Central memory CD8-positive, alpha-beta T cell (primary cell): Measurements from ENCODE around the gene FAM98B.

Source experiments
- ATAC-seq: fragments of 150-1000 bp; cut with Tn5 transposase; replicated peaks from 2 replicates; pipeline ENCODE4 v1.10.0; 2022; ENCODE audit warnings: mild to moderate bottlenecking, moderate FRiP score, moderate number of reproducible peaks; ENCODE audit not compliant: poor library complexity, severe bottlenecking; ENCODE audit errors: extremely low read depth
- DNase-seq, 2 donors: peaks; one replicate each; pipeline ENCODE4 v3.0.0; 2021; ENCODE audit warnings: low spot score in 2 of 2
- H3K27ac Mint-ChIP-seq: one replicate; pipeline ENCODE4 v1.8.0; 2022; ENCODE audit warnings: low read depth, mild to moderate bottlenecking, moderate library complexity, mixed read lengths
- H3K27me3 Mint-ChIP-seq: one replicate; pipeline ENCODE4 v1.8.0; 2022; ENCODE audit warnings: mixed read lengths
- H3K36me3 Mint-ChIP-seq: one replicate; pipeline ENCODE4 v1.8.0; 2022; ENCODE audit warnings: mild to moderate bottlenecking, moderate library complexity, mixed read lengths; ENCODE audit not compliant: insufficient read depth
- H3K4me1 Mint-ChIP-seq: one replicate; pipeline ENCODE4 v1.8.0; 2022; ENCODE audit warnings: mixed read lengths
- H3K4me3 Mint-ChIP-seq: one replicate; pipeline ENCODE4 v1.8.0; 2022; ENCODE audit warnings: mild to moderate bottlenecking, moderate library complexity, mixed read lengths
- H3K9me3 Mint-ChIP-seq: one replicate; pipeline ENCODE4 v1.8.0; 2022; ENCODE audit warnings: mixed read lengths

The FAM98B gene

DNA sequence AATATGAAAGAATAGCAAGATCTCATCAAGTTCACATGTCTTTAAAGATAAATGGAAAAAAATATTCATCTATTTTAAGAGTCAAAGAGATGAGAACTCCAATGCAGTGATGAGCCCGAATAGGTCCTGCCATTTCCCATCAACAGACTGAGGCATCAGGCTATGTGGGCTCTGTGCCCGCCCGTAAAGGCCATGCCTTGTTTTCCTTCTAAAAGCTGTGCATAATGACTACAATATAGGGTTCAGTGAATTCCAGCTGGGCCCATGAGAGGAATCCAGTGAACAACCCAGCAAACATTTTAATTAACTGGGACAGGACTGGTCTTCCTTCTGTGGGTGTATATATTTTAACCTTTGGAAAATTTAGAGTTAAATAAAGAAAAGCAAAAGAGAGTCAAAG lies 66.1 kb downstream of the FAM98B start:
- H3K4me1 Mint-ChIP-seq, result peaks cover 53% of the 10 kb centered on the region
- peak overlapping the region; percentile 73 for H3K27ac Mint-ChIP-seq
- ATAC-seq, result no peak
- peaks cover 71% of the 10 kb centered on the region for H3K36me3 Mint-ChIP-seq
- H3K9me3 Mint-ChIP-seq, result no peaks in the 10 kb centered on the region
- no peak for DNase-seq
- no peak overlapping the region for H3K4me3 Mint-ChIP-seq
- H3K27me3 Mint-ChIP-seq, result no peaks in the 10 kb centered on the region

GRCh38 chr15:38521316-38521715 lies 67.4 kb downstream of the FAM98B start:
- Mint-ChIP-seq H3K27ac (peak overlapping the region; percentile 83), H3K9me3 (no peaks in the 10 kb centered on the region), H3K4me1 (peaks cover 60% of the 10 kb centered on the region), H3K4me3 (no peak overlapping the region), H3K36me3 (peaks cover 67% of the 10 kb centered on the region), H3K27me3 (no peaks in the 10 kb centered on the region)
- DNase-seq (no peak), ATAC-seq (no peak)

DNA sequence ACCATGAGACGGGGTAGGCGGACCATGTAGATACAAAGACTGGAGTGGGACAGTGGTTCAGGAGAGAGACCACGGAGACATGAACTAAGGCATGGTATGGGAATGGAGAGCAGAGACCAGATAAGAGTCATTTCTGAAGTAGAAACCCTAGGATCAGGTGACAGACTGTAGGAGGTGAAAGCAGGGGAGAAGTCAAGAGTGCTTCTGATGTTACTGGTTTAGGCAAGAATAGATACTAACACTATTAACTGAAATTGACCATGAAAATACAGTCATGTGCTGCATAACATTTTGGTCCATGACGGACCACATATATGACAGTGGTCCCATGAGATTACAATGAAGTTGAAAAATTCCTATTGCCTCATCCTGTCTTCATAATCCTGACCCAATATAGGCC lies 69.0 kb downstream of the FAM98B start:
- H3K27ac Mint-ChIP-seq, result peak overlapping the region; percentile 83
- ATAC-seq (no peak), DNase-seq (no peak)
- peaks cover 55% of the 10 kb centered on the region for H3K36me3 Mint-ChIP-seq
- no peak overlapping the region for H3K4me3 Mint-ChIP-seq
- peaks cover 67% of the 10 kb centered on the region for H3K4me1 Mint-ChIP-seq
- no peaks in the 10 kb centered on the region for H3K9me3 Mint-ChIP-seq
- no peaks in the 10 kb centered on the region for H3K27me3 Mint-ChIP-seq

DNA sequence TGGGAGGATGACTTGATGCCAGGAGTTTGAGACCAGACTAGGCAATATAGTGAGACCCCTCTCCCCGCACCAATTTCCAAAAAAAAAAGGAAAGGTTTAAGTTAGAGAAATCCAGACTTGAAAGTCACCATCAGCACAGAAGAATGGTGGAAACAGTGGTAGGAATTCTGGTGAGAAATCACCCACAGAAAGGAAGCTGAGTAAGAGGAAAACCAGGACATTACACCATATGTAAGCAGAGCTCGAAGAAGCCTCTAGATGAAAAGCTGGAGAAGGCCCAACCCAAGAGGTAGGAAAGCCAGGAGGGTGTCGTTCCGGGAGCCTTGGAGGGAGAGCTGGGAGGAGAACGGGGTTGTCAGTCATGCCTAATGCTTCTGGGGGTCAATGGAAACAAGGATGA lies 70.2 kb downstream of the FAM98B start:
- DNase-seq (no peak), ATAC-seq (no peak)
- H3K4me3 Mint-ChIP-seq, result no peak overlapping the region
- peaks cover 72% of the 10 kb centered on the region for H3K4me1 Mint-ChIP-seq
- H3K27me3 Mint-ChIP-seq, result no peaks in the 10 kb centered on the region
- H3K9me3 Mint-ChIP-seq, result no peaks in the 10 kb centered on the region
- H3K36me3 Mint-ChIP-seq, result peaks cover 60% of the 10 kb centered on the region
- H3K27ac Mint-ChIP-seq, result peak overlapping the region; percentile 79

DNA sequence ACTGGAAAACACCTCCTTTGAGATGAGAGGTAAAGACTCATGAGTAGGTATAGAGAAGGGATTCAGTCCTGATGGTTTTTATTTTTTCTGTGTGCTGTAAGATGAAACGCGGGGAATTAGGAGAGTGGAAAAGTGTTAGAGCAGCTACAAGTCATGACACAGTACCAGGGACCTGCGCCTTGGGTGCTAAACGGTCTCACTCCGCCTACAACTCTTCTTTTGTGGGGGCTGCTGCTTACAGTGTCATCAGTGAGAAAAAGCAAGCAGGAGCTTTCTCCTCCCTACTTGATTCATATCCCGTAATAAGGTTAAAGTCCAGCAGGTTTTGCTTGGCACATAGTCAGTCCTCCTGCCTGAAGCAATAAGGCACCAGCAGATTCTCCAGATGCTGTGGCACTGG lies 71.6 kb downstream of the FAM98B start:
- Mint-ChIP-seq H3K36me3 (peaks cover 60% of the 10 kb centered on the region), H3K4me1 (peaks cover 84% of the 10 kb centered on the region), H3K9me3 (no peaks in the 10 kb centered on the region), H3K4me3 (no peak overlapping the region), H3K27ac (peak overlapping the region; percentile 79), H3K27me3 (no peaks in the 10 kb centered on the region)
- no peak for ATAC-seq
- DNase-seq, result no peak

- ATAC-seq (no peak), DNase-seq (no peak)
- H3K36me3 Mint-ChIP-seq, result peaks cover 62% of the 10 kb centered on the region
- H3K9me3 Mint-ChIP-seq, result no peaks in the 10 kb centered on the region
- H3K27me3 Mint-ChIP-seq, result no peaks in the 10 kb centered on the region
- peak overlapping the region; percentile 79 for H3K27ac Mint-ChIP-seq
- peaks cover 89% of the 10 kb centered on the region for H3K4me1 Mint-ChIP-seq
- no peak overlapping the region for H3K4me3 Mint-ChIP-seq
Observed at GRCh38 chr15:38526158-38526557, 72.2 kb downstream of the FAM98B start.

GRCh38 chr15:38528294-38528693 lies 74.4 kb downstream of the FAM98B start:
- H3K27me3 Mint-ChIP-seq, result no peaks in the 10 kb centered on the region
- peak overlapping the region; percentile 5 for H3K4me3 Mint-ChIP-seq
- H3K9me3 Mint-ChIP-seq, result no peaks in the 10 kb centered on the region
- peaks cover 55% of the 10 kb centered on the region for H3K36me3 Mint-ChIP-seq
- ATAC-seq, result no peak
- peak overlapping the region; percentile 72 for H3K27ac Mint-ChIP-seq
- peaks cover 82% of the 10 kb centered on the region for H3K4me1 Mint-ChIP-seq
- DNase-seq, result no peak

- Mint-ChIP-seq H3K27ac (peak overlapping the region; percentile 71), H3K4me3 (no peak overlapping the region), H3K36me3 (peaks cover 53% of the 10 kb centered on the region), H3K4me1 (peaks cover 86% of the 10 kb centered on the region), H3K9me3 (no peaks in the 10 kb centered on the region), H3K27me3 (no peaks in the 10 kb centered on the region)
- ATAC-seq (no peak), DNase-seq (no peak)
Observed at GRCh38 chr15:38530113-38530512, 76.2 kb downstream of the FAM98B start.

- ATAC-seq, result no peak
- Mint-ChIP-seq H3K4me1 (peaks cover 86% of the 10 kb centered on the region), H3K4me3 (no peak overlapping the region), H3K9me3 (no peaks in the 10 kb centered on the region), H3K27ac (peak overlapping the region; percentile 60), H3K27me3 (no peaks in the 10 kb centered on the region), H3K36me3 (peaks cover 51% of the 10 kb centered on the region)
- no peak for DNase-seq
Observed at GRCh38 chr15:38531509-38531908, 77.6 kb downstream of the FAM98B start.

- DNase-seq (no peak), ATAC-seq (no peak)
- Mint-ChIP-seq H3K4me1 (peaks cover 87% of the 10 kb centered on the region), H3K27me3 (no peaks in the 10 kb centered on the region), H3K9me3 (no peaks in the 10 kb centered on the region), H3K4me3 (peak overlapping the region; percentile 27), H3K36me3 (peaks cover 49% of the 10 kb centered on the region), H3K27ac (peak overlapping the region; percentile 60)
Observed at GRCh38 chr15:38532728-38533127, 78.8 kb downstream of the FAM98B start.

- ATAC-seq (peak; percentile 54), DNase-seq (no peak)
- H3K4me3 Mint-ChIP-seq, result peak overlapping the region; percentile 27
- H3K36me3 Mint-ChIP-seq, result peaks cover 47% of the 10 kb centered on the region
- peak overlapping the region; percentile 60 for H3K27ac Mint-ChIP-seq
- H3K27me3 Mint-ChIP-seq, result no peaks in the 10 kb centered on the region
- H3K4me1 Mint-ChIP-seq, result peaks cover 87% of the 10 kb centered on the region
- H3K9me3 Mint-ChIP-seq, result no peaks in the 10 kb centered on the region
Observed at GRCh38 chr15:38533416-38533915, 79.5 kb downstream of the FAM98B start.

DNA sequence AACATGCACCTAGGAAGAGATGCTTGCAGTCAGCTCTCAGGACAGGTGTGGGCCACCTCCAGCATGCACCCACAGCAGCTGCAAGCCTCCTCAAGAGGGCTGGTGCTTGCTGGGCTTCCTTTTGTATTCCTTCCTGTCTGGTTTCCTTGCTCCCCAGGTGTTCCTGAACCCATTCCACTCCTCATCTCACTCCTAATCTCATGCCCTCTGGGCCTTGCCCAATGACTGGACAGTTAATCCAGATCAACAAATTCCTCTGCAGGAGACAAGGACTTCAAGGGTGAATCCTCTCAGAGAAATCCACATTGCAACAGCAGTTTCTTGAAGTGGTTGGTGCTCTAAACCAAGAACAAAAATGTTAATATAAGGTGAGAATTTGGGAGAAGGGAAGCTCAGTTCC lies 80.0 kb downstream of the FAM98B start:
- H3K4me1 Mint-ChIP-seq, result peaks cover 87% of the 10 kb centered on the region
- no peak for ATAC-seq
- peaks cover 45% of the 10 kb centered on the region for H3K36me3 Mint-ChIP-seq
- H3K9me3 Mint-ChIP-seq, result no peaks in the 10 kb centered on the region
- H3K27me3 Mint-ChIP-seq, result no peaks in the 10 kb centered on the region
- H3K27ac Mint-ChIP-seq, result peak overlapping the region; percentile 60
- peak overlapping the region; percentile 27 for H3K4me3 Mint-ChIP-seq
- DNase-seq, result no peak

DNA sequence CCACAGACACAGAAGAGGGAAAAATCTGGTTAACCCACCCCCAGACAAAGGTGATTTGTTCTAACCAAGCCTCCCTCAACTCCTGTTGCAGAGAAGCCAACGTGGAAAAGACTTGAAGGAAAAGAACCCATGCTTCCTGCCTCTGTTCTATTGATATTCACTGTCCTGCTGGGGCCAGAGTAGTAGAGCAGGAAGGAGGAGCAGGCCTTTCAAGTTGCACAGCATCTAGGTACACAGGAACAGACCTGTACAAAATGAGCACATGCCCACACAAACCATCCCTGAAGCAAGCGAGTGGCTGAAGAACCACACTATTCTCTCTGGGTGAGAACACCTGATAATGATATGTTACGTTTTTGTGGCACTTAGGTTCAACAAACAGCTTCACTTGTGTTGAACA lies 80.8 kb downstream of the FAM98B start:
- no peak for ATAC-seq
- Mint-ChIP-seq H3K4me3 (peak overlapping the region; percentile 27), H3K27ac (peak overlapping the region; percentile 60), H3K27me3 (no peaks in the 10 kb centered on the region), H3K9me3 (no peaks in the 10 kb centered on the region), H3K4me1 (peaks cover 84% of the 10 kb centered on the region), H3K36me3 (peaks cover 40% of the 10 kb centered on the region)
- DNase-seq, result no peak
